Erythroblast (primary cell): Measurements from ENCODE around the gene AUTS2.

ENCODE experiments used
- DNase-seq, 2 experiments: peaks; one replicate each; lab custom pipeline; 2025; lab: John Stamatoyannopoulos, UW
- GATA1 ChIP-seq: IDR thresholded peaks from 2 replicates; pipeline ENCODE4 v1.6.1; 2011; ENCODE audit warnings: low read depth, mild to moderate bottlenecking, control low read depth, low read length, moderate library complexity
- POLR2A ChIP-seq: IDR thresholded peaks from 2 replicates; pipeline ENCODE4 v1.6.1; 2011; ENCODE audit warnings: mild to moderate bottlenecking, low read length

The AUTS2 gene

DNA sequence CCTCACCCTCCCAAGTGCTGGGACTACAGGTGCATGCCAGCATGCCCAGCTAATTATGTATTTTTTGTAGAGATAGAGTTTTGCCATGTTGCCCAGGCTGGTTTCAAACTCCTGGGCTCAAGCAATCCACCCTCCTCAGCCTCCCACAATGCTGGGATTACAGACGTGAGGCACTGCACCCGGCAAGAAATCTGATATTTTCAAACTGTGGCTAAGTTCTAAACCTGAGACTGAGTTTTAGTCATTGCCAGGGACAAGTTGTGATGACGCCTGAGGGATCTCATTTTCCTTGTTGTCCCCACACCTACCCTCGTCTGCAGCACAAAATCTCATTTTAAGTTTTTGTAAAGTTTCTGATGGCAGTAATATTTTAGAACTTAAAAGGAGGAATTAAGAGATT is 9.8 kb downstream of the AUTS2 start:
- TF ChIP-seq GATA1, result no peak
- TF ChIP-seq POLR2A, result no peak
- no peak for DNase-seq

GRCh38 chr7:69608878-69609277 is 10.6 kb downstream of the AUTS2 start:
- TF ChIP-seq POLR2A (no peak), GATA1 (no peak)
- DNase-seq, result no peak

DNA sequence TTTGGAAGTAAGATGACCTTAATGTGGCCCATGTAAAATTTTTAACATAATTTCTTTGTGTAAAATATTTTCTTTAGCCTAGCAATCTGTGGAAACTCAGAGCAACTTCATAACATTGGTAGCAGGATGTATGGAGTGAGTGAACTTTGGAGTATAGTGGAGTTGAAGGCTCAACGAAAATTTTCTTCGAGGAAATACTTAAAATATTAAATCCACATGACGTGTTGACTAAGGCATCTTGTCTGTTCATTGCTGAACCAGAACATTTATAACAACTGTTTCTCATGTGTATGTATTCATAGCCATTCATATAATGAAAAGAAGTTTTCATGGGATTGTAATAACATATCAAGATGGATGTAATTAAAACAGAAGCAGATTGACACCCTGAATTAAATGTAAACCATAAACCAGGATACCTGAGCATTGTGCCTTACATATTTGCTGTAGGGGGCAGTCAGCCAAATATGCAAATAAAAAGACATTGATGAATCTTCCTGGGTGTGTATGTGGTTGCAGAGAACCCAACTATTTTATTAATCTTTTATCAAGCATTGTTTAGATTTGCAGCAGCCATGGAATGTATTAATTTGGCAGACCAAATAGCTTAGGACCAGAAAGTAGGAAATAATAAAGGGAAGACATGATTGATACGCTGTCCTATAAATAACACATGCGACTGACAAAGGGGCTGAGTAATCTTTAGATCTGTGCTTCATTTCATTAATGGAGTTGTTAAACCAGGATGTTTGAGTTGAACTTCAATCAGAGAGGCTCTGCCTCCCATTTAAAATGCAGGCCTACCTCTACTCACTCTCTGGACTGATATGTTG is 11.5 kb downstream of the AUTS2 start:
- DNase-seq, result no peak
- TF ChIP-seq POLR2A (no peak), GATA1 (no peak)

DNA sequence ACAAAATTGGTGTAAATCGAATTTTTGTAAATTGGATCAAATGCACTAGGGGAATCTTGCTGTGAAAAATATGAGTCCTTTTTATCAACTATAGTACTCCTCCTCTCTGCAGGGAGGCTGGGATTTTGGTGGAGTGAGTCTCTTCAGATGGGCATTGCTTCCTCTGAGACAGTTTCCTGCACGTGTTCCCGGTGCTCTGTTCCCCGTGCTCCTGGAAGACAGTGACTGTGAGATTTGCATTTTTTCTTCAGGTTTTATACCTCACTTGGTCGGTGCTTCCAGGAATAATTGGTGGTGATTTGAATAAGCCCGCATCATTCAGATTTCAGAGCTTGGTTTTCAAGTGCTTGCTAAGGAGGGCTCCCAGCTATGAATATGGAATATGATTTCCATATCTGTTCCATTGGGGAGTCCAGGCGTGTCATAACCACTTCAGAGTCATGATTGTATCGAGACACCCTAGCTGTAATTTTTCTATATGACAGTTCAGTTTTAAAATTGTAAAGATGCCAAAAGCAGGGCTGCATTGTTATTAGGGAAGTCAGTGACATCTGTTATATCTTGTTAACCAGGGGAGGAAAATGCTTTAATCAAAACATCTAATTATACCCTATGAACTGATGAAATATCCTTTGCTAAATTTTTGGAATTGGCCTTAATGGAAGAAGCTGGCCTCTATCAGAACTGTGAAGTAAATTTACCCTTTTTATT is 12.3 kb downstream of the AUTS2 start:
- DNase-seq, result no peak
- TF ChIP-seq POLR2A, result no peak
- TF ChIP-seq GATA1, result no peak

- no peak for DNase-seq
- no peak for TF ChIP-seq GATA1
- no peak for TF ChIP-seq POLR2A
These were observed 14.7 kb downstream of the AUTS2 start for GRCh38 chr7:69612981-69613380.

DNA sequence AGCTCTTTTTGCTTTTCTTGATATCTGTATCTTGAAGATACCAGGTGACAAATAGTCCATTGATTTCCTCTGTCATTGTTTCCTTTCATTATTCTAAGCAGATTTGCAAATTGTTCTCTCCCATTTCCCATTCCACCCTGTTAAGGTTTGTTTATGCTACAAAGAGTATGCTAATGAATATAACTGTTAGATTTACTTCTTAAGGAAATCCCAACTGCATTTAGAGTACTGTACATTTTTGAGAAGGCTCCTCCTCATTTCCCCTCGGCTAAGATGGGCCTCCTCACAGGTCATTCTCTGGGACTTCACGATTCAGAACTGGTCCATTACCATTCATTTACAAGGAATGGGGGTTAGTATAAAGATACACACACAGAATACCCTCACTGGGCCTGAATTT is 15.6 kb downstream of the AUTS2 start:
- TF ChIP-seq GATA1 (no peak), POLR2A (no peak)
- DNase-seq, result no peak

DNA sequence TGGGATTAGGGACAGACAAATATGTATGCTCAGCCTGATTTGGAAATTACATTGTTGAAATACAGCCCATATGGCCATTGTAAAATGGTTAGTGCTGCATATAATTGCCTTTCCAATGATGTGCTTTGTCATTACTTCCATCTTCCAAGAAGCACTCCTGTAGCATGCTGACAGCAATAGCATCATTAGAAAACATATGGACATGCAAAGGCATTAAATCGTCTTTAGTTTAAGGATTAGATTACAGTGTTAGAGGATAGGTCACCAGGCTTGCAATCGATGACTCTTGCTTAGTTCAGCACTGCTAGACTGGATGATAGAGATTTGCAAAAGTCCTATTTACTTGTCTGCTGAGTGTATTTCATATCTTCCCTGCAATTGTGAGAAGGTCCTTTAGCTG is 17.4 kb downstream of the AUTS2 start:
- TF ChIP-seq GATA1 (no peak), POLR2A (no peak)
- no peak for DNase-seq

- no peak for TF ChIP-seq POLR2A
- TF ChIP-seq GATA1, result no peak
- no peak for DNase-seq
These were observed 19.1 kb downstream of the AUTS2 start for GRCh38 chr7:69617364-69617763.

GRCh38 chr7:69619054-69619453 is 20.8 kb downstream of the AUTS2 start:
- TF ChIP-seq GATA1 (no peak), POLR2A (no peak)
- DNase-seq, result no peak

DNA sequence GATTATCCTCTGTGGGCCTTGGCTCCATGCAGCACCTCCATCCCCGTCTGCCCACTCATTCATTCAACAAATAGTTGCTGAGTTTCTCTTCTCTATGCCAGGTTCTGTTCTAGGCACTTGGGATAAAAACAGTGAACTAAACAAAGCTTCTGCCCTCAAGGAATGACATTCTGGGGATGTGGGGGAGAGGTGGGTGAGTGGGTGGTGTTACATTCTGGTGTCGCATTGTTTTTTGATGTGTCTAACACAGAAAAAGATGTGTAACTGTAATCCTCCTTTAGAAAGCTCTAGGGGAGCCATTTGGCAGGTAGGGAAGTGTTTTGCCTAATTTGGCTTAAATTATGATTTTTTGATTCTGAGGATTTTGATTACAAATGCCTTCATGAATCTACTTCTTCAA is 21.4 kb downstream of the AUTS2 start:
- no peak for TF ChIP-seq POLR2A
- TF ChIP-seq GATA1, result no peak
- no peak for DNase-seq

DNA sequence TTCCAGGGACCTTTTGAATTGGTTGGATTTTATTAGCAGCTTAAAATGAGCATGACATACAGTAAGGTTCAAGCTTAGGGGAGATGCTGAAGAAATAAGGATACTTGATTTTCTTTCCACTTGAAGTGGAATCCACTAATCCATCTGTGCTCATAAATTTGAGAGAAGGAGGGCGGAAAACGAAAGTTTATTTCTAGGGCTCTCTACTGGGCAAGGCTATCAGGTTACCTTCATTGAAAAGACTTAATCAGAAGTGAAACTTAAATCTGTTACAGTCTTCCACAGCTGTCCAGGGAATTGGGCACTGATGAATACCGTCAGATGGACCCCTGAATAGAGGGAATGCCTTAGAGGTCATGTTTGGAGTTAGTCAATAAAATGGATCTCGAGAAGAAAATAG is 21.8 kb downstream of the AUTS2 start:
- TF ChIP-seq GATA1 (no peak), POLR2A (no peak)
- DNase-seq, result no peak

DNA sequence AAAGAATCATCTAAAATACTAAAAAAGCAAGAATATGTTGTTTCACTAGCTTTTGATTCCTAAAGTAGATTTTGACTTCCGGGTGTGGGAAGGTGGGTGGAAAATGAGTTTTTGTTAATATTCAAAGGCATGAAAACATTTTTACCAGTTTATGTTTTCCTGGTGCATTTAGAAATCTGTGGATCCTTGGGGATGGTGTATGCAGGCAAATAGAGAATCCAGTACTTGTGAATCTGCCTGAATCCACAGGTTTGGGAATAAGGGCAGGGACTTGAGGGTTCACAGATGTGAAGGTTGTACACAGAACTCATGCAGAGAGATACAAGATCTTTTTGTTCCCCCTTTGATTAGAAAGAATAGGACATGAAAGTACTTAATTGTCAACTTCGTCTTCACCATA is 22.4 kb downstream of the AUTS2 start:
- TF ChIP-seq POLR2A, result no peak
- no peak for TF ChIP-seq GATA1
- DNase-seq, result no peak

DNA sequence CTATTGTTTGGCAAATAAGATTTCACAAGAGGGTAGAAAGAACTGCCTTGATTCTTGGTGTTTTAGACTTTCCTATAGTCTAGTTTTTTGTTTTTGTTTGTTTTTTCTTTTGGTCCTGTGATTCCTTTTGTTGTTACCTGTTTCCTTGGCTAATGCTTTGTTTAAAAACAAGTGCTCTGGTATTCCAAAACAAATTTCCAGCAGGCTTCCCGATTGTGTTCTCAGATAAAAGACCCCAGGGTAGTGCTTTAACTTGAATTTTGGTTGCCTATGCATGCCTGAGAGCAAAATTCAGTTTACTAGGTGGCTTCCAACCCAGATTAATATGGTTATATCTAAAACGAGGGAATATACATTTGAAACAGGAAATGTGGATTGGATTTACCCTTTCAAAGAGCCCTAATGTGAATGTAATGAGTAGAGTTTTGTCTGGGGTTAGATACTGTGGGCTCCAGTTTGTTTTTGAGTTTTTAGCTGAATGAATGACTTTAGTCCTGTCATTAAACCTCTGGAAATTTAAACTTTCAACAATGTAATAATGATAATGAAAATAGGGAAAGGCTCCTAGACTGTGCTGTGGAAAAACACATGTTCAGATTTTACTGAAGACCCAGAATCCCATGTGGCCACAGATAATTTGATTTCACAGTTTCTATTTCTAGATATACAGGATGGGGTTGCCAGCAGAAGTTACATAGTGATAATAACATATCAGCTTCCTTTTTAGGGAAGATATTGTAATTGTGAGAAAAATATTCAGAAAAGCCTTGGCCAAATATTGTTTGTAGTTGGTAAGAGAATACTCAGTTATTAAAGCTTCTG is 23.9 kb downstream of the AUTS2 start:
- no peak for DNase-seq
- TF ChIP-seq GATA1 (no peak), POLR2A (no peak)

GRCh38 chr7:69622960-69623359 is 24.7 kb downstream of the AUTS2 start:
- TF ChIP-seq POLR2A, result no peak
- TF ChIP-seq GATA1, result no peak
- no peak for DNase-seq
